SK-N-SH treated with all-trans-retinoic acid at 6 μM for 48 hours (cell line): ENCODE data around the gene AAK1.

Experiments used
- ATAC-seq: fragments of 200-7000 bp; cut with Tn5 transposase; 3 replicates; pipeline ENCODE4 v1.9.1; 2020; ENCODE audit warnings: mild to moderate bottlenecking, moderate library complexity
- ARNTL ChIP-seq: fragments of 450-650 bp; formaldehyde crosslinking; IDR thresholded peaks from 2 replicates; pipeline ENCODE4 v1.5.0; 2020; ENCODE audit warnings: low read depth, mild to moderate bottlenecking, moderate library complexity, borderline replicate concordance
- BACH2 ChIP-seq: fragments of 250-450 bp; sonication (Bioruptor Pico); IDR thresholded peaks from 2 replicates; pipeline ENCODE4 v1.9.0; 2021; ENCODE audit warnings: mild to moderate bottlenecking, borderline replicate concordance
- CREB5 ChIP-seq: fragments of 250-450 bp; sonication (Bioruptor Pico); IDR thresholded peaks from 2 replicates; pipeline ENCODE4 v1.5.1; 2020; ENCODE audit warnings: low read depth, mild to moderate bottlenecking, moderate library complexity
- CSDC2 ChIP-seq: fragments of 250-450 bp; sonication (Bioruptor Pico); IDR thresholded peaks from 2 replicates; pipeline ENCODE4 v1.5.0; 2020; ENCODE audit warnings: mild to moderate bottlenecking, moderate library complexity
- CSRNP3 ChIP-seq: fragments of 250-450 bp; sonication (Bioruptor Pico); IDR thresholded peaks from 2 replicates; pipeline ENCODE4 v1.5.1; 2021; ENCODE audit warnings: mild to moderate bottlenecking, moderate library complexity
- ESRRG ChIP-seq: fragments of 250-450 bp; sonication (Bioruptor Pico); IDR thresholded peaks from 2 replicates; pipeline ENCODE4 v1.6.1; 2021; ENCODE audit warnings: mild to moderate bottlenecking
- GLIS3 ChIP-seq: fragments of 250-450 bp; sonication (Bioruptor Pico); IDR thresholded peaks from 2 replicates; pipeline ENCODE4 v1.5.0; 2020; ENCODE audit warnings: mild to moderate bottlenecking, moderate library complexity
- ISL1 ChIP-seq: fragments of 250-450 bp; sonication (Bioruptor Pico); IDR thresholded peaks from 2 replicates; pipeline ENCODE4 v2.1.2; 2022; ENCODE audit warnings: mild to moderate bottlenecking, moderate library complexity
- OSR1 ChIP-seq: fragments of 250-450 bp; sonication (Bioruptor Pico); IDR thresholded peaks from 2 replicates; pipeline ENCODE4 v1.8.0; 2022; ENCODE audit warnings: moderate library complexity, mild to moderate bottlenecking, inconsistent platforms
- PATZ1 ChIP-seq: fragments of 250-450 bp; sonication (Bioruptor Pico); IDR thresholded peaks from 2 replicates; pipeline ENCODE4 v1.8.0; 2020; ENCODE audit warnings: mild to moderate bottlenecking, moderate library complexity, borderline replicate concordance
- POU6F1 ChIP-seq: fragments of 250-450 bp; sonication (Bioruptor Pico); IDR thresholded peaks from 2 replicates; pipeline ENCODE4 v1.8.0; 2021; ENCODE audit warnings: low read depth, mild to moderate bottlenecking, moderate library complexity, borderline replicate concordance
- PPARA ChIP-seq: fragments of 250-450 bp; sonication (Bioruptor Pico); IDR thresholded peaks from 2 replicates; pipeline ENCODE4 v1.5.0; 2020; ENCODE audit warnings: mild to moderate bottlenecking, borderline replicate concordance
- RARB ChIP-seq: fragments of 250-450 bp; sonication (Bioruptor Pico); IDR thresholded peaks from 2 replicates; pipeline ENCODE4 v1.8.0; 2021; ENCODE audit warnings: mild to moderate bottlenecking, moderate library complexity
- SNAI2 ChIP-seq: fragments of 250-450 bp; sonication (Bioruptor Pico); IDR thresholded peaks from 2 replicates; pipeline ENCODE4 v1.5.0; 2020; ENCODE audit warnings: mild to moderate bottlenecking, moderate library complexity
- TCF4 ChIP-seq: fragments of 250-450 bp; sonication (Bioruptor Pico); IDR thresholded peaks from 2 replicates; pipeline ENCODE4 v1.8.0; 2021; ENCODE audit warnings: mild to moderate bottlenecking, moderate library complexity, borderline replicate concordance
- TOX ChIP-seq: fragments of 250-450 bp; sonication (Bioruptor Pico); IDR thresholded peaks from 2 replicates; pipeline ENCODE4 v1.8.0; 2021; ENCODE audit warnings: mild to moderate bottlenecking, moderate library complexity, borderline replicate concordance
- TSHZ2 ChIP-seq: fragments of 250-450 bp; sonication (Bioruptor Pico); IDR thresholded peaks from 2 replicates; pipeline ENCODE4 v1.5.0; 2020; ENCODE audit warnings: mild to moderate bottlenecking, moderate library complexity
- ZC3H10 ChIP-seq: fragments of 250-450 bp; sonication (Bioruptor Pico); IDR thresholded peaks from 2 replicates; pipeline ENCODE4 v1.5.1; 2021; ENCODE audit warnings: mild to moderate bottlenecking, moderate library complexity
- ZFP3 ChIP-seq: fragments of 250-450 bp; sonication (Bioruptor Pico); IDR thresholded peaks from 2 replicates; pipeline ENCODE4 v1.5.0; 2020; ENCODE audit warnings: mild to moderate bottlenecking, moderate library complexity
- ZFP30 ChIP-seq: fragments of 450-650 bp; formaldehyde crosslinking; IDR thresholded peaks from 2 replicates; pipeline ENCODE4 v1.5.0; 2022; ENCODE audit warnings: mild to moderate bottlenecking, moderate library complexity
- ZNF565 ChIP-seq: fragments of 450-650 bp; formaldehyde crosslinking; conservative IDR thresholded peaks from 2 replicates; pipeline ENCODE4 v1.5.0; 2020; ENCODE audit warnings: low read depth, mild to moderate bottlenecking, moderate library complexity
- ZNF70 ChIP-seq: fragments of 450-650 bp; formaldehyde crosslinking; IDR thresholded peaks from 2 replicates; pipeline ENCODE4 v1.5.0; 2020; ENCODE audit warnings: mild to moderate bottlenecking, moderate library complexity
- ZNF8 ChIP-seq: fragments of 450-650 bp; formaldehyde crosslinking; IDR thresholded peaks from 2 replicates; pipeline ENCODE4 v1.5.0; 2020; ENCODE audit warnings: mild to moderate bottlenecking, moderate library complexity

Gene AAK1

GRCh38 chr2:69563021-69563420, 80.5 kb downstream of the AAK1 start:
- TF ChIP-seq ESRRG (CRISPR knock-in tag) (no peak), PATZ1 (no peak), ARNTL (CRISPR knock-in tag) (no peak), GLIS3 (CRISPR knock-in tag) (no peak), ZNF70 (CRISPR knock-in tag) (no peak), OSR1 (CRISPR knock-in tag) (no peak), POU6F1 (no peak), ZNF8 (CRISPR knock-in tag) (no peak), TSHZ2 (no peak), ZC3H10 (CRISPR knock-in tag) (no peak), RARB (CRISPR knock-in tag) (no peak), SNAI2 (CRISPR knock-in tag) (no peak), ZFP30 (CRISPR knock-in tag) (no peak), TOX (CRISPR knock-in tag) (no peak), CSDC2 (CRISPR knock-in tag) (no peak), ZFP3 (CRISPR knock-in tag) (no peak), ISL1 (no peak), ZNF565 (CRISPR knock-in tag) (no peak)
- TF ChIP-seq, all 23 proteins: peak for 0

GRCh38 chr2:69561101-69561500, 82.4 kb downstream of the AAK1 start:
- no peak for ATAC-seq
- no peak for TF ChIP-seq PATZ1
- no peak for TF ChIP-seq CSDC2 (CRISPR knock-in tag)
- TF ChIP-seq SNAI2 (CRISPR knock-in tag): no peak
- TF ChIP-seq, all 23 proteins: peak for 0

More at GRCh38 chr2:69563021-69563420, 80.5 kb downstream of the AAK1 start:
- no peak for ATAC-seq

- peak; percentile 36; the same call in 2 of the 3 replicates for ATAC-seq
- TF ChIP-seq PATZ1: no peak
- no peak for TF ChIP-seq TOX (CRISPR knock-in tag)
- no peak for TF ChIP-seq TCF4 (CRISPR knock-in tag)
- no peak for TF ChIP-seq ZNF70 (CRISPR knock-in tag)
- TF ChIP-seq ZFP3 (CRISPR knock-in tag): no peak
- no peak for TF ChIP-seq GLIS3 (CRISPR knock-in tag)
- TF ChIP-seq ISL1: no peak
- no peak for TF ChIP-seq CSRNP3 (CRISPR knock-in tag)
- TF ChIP-seq CSDC2 (CRISPR knock-in tag): no peak
- TF ChIP-seq CREB5 (CRISPR knock-in tag): no peak
- TF ChIP-seq POU6F1: no peak
- TF ChIP-seq OSR1 (CRISPR knock-in tag): no peak
- no peak for TF ChIP-seq ESRRG (CRISPR knock-in tag)
- TF ChIP-seq ZNF565 (CRISPR knock-in tag): no peak
- no peak for TF ChIP-seq ZFP30 (CRISPR knock-in tag)
- TF ChIP-seq BACH2: no peak
- no peak for TF ChIP-seq ARNTL (CRISPR knock-in tag)
- TF ChIP-seq SNAI2 (CRISPR knock-in tag): no peak
- TF ChIP-seq ZNF8 (CRISPR knock-in tag): no peak
- TF ChIP-seq PPARA (CRISPR knock-in tag): no peak
- TF ChIP-seq, all 23 proteins: peak for 0
Observed at GRCh38 chr2:69560147-69560482, 83.4 kb downstream of the AAK1 start.
